Tibial artery (tissue), 4 donors: ENCODE data around the gene PRDM1.

ENCODE experiments used
- DNase-seq, 2 donors: peaks; one replicate each; pipeline ENCODE4 v3.0.0-alpha.2; 2019
- H3K27ac ChIP-seq, 2 donors: fragments of 200-600 bp; sonication (generic) in 1 of 2; 1 replicate in 1 of 2; 2 replicates in 1 of 2; pipeline ENCODE4 v1.5.1; 2018 to 2019; ENCODE audit warnings: mild to moderate bottlenecking in 1 of 2
- H3K27me3 ChIP-seq, 2 donors: fragments of 200-600 bp; sonication (generic) in 1 of 2; one replicate each; pipeline versions ENCODE4 v1.5.1 to v1.6.0; 2016 to 2019
- H3K36me3 ChIP-seq, 3 donors: fragments of 200-600 bp; sonication (generic) in 2 of 3; one replicate each; pipeline ENCODE4 v1.5.1; 2016 to 2019; ENCODE audit warnings: mild to moderate bottlenecking in 2 of 3
- H3K4me1 ChIP-seq, 4 donors: fragments of 200-600 bp; sonication (generic) in 2 of 4; 1 replicate in 3 of 4; 2 replicates in 1 of 4; pipeline ENCODE4 v1.5.1; 2016 to 2019
- H3K4me3 ChIP-seq, 2 donors: fragments of 200-600 bp; sonication (generic) in 1 of 2; 1 replicate in 1 of 2; 2 replicates in 1 of 2; pipeline ENCODE4 v1.5.1; 2018 to 2019; ENCODE audit warnings: mild to moderate bottlenecking in 2 of 2
- H3K9me3 ChIP-seq, 3 donors: fragments of 200-600 bp; sonication (generic) in 1 of 3; one replicate each; pipeline ENCODE4 v1.5.1; 2016 to 2019
- intact Hi-C: fragments of 100-400 bp; cut with DNase I; formaldehyde crosslinking; loops from one replicate; pipeline ENCODE4 v1.15.0; 2023; ENCODE audit warnings: low total_unique reads
- TF ChIP-seq, protein P1 (sequence below), 2 experiments: fragments of 200-600 bp in 1 of 2; fragments of 450-650 bp in 1 of 2; IDR thresholded peaks; one replicate each; pipeline ENCODE4 v1.5.1; 2017 to 2019; ENCODE audit warnings: antibody characterized with exemption in 2 of 2, mild to moderate bottlenecking in 1 of 2, moderate library complexity in 1 of 2

Gene PRDM1

DNA sequence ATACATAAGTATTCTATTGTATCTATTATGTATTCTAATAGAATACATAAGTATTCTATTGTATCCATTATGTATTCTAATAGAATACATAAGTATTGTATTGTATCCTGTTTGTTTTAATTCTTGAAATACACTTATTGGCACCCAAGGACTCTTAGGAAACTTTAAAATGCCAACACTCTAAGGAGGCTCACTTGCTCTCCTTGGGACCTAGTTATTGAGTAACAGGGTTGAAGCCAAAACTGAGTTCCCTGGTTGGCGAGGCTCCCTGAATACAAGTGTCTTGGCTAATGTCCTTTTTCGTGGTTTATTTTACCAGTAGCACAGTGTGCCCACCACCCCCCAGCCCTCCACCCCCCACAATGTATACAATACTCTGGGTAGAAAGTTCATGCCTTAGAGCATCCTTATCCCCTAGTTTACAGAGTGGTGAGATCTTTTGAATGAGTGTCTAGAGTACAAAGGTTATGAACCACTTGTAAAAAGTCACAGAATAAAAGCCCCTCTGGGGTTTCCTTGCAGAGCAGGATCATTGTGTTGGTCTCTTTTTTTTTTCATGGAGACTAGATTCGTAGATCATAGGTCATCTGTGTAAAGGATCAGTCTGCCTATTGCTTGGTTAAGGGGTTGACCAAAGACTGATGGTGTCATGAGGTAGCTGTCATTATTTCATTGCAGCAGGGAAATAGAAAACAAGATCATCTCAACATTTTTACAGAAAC is 32.5 kb upstream of the PRDM1 start:
- TF ChIP-seq, protein P1, sequence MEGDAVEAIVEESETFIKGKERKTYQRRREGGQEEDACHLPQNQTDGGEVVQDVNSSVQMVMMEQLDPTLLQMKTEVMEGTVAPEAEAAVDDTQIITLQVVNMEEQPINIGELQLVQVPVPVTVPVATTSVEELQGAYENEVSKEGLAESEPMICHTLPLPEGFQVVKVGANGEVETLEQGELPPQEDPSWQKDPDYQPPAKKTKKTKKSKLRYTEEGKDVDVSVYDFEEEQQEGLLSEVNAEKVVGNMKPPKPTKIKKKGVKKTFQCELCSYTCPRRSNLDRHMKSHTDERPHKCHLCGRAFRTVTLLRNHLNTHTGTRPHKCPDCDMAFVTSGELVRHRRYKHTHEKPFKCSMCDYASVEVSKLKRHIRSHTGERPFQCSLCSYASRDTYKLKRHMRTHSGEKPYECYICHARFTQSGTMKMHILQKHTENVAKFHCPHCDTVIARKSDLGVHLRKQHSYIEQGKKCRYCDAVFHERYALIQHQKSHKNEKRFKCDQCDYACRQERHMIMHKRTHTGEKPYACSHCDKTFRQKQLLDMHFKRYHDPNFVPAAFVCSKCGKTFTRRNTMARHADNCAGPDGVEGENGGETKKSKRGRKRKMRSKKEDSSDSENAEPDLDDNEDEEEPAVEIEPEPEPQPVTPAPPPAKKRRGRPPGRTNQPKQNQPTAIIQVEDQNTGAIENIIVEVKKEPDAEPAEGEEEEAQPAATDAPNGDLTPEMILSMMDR (IDR thresholded peaks at IDR 0.05), result no peak
- H3K36me3 ChIP-seq, result no peaks in the 10 kb centered on the region
- H3K4me1 ChIP-seq, result no peaks in the 10 kb centered on the region
- intact Hi-C loops, result no loop called here
- peaks cover 0 to 2% of the 10 kb centered on the region in 2 donors for H3K27me3 ChIP-seq
- H3K27ac ChIP-seq, result no peak overlapping the region
- H3K4me3 ChIP-seq, result no peak overlapping the region
- H3K9me3 ChIP-seq, result no peaks in the 10 kb centered on the region
- DNase-seq, result no peak

DNA sequence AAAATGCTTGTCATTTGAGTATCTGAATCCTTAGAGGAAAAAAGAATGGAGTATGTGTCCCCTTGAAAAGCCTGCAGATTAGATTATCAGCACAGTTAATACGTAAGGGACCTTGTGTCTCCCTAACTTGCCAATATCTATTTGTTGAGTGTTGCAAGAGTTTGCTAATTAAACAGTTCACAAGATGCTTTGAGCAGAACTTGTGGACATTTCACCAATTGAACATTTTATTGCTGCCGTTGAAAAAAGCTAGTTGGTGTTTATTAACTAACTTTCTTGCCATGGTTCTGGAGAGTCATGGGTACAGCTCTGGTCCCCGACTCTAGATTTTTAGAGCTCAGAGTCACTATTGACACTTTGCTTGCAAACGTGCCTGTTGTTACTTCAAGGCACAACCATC is 30.6 kb upstream of the PRDM1 start:
- Histone ChIP-seq H3K4me3 (no peak overlapping the region), H3K9me3 (no peaks in the 10 kb centered on the region), H3K27me3 (no peaks in the 10 kb centered on the region), H3K27ac (no peak overlapping the region), H3K36me3 (no peaks in the 10 kb centered on the region), H3K4me1 (no peaks in the 10 kb centered on the region)
- no peak for DNase-seq
- intact Hi-C loops, result no loop called here
- TF ChIP-seq, protein P1 (IDR thresholded peaks at IDR 0.05), result no peak

DNA sequence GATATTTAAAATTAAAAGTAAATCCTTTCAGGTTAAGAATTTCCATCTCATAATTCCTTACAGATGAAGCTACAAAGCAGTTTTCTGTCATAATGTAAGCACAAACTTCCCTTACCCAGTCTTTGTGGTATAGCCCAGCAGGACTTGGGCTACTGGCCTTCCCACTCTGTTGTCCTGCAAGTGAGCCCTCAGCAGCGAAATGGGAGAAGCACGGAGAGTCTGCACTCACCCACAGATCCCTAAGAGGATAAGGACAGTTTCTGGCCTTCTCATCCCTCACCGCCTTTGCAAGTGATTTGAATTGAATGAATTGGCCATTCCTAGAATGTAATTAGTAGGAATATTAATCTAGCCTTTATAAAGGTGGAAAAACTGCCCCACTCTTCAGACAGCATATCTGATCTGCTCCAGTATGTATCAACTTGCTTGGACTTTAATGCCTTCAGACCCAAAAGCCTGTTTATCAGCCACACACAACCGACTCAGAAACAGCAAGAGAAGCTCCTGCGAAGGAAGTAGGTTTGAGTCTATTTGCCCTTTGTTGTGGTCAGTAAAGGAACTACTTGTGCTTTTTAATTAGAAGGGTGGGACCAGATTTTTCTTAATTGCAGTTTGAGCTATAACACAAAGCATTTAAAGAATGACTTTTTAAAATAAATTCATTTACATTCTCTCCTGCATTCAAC is 29.9 kb upstream of the PRDM1 start:
- no peak for DNase-seq
- H3K4me1 ChIP-seq, result no peaks in the 10 kb centered on the region
- no peak overlapping the region for H3K4me3 ChIP-seq
- no peak overlapping the region for H3K27ac ChIP-seq
- no peaks in the 10 kb centered on the region for H3K36me3 ChIP-seq
- no peaks in the 10 kb centered on the region for H3K27me3 ChIP-seq
- TF ChIP-seq, protein P1 (IDR thresholded peaks at IDR 0.05), result no peak
- H3K9me3 ChIP-seq, result no peaks in the 10 kb centered on the region
- intact Hi-C loops, result no loop called here

DNA sequence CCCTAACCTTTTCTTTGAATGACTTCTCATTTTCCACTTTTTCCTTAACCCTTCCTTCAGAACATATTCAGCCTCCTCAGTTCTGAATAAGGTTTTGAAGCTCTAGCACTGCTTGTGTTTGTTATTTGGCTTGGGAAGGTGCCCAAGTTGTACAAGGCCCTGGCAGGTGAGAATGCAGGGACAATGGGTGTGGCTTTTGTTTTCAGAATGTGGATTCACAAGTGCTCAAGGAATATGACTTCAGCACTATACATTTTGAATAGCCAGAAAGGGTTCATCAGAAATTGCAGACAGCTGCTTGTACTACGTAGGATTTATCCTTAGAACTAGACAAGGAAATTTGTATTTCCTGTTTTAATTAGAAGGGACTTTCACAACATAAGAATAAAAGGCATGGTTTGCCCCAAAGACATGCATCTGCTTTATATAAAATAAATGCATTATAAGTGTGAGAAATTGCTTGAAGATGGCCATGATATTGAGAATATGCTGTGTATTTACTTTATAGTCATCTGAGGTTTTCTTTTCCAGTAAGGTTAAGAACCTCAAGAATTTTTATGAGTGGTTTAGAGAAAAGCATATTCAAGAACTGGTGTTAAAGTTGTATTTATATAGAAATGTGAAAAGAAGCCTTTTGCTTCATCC is 29.3 kb upstream of the PRDM1 start:
- Histone ChIP-seq H3K4me3 (no peak overlapping the region), H3K36me3 (no peaks in the 10 kb centered on the region), H3K27ac (no peak overlapping the region), H3K9me3 (no peaks in the 10 kb centered on the region), H3K27me3 (no peaks in the 10 kb centered on the region), H3K4me1 (no peaks in the 10 kb centered on the region)
- no peak for DNase-seq
- TF ChIP-seq, protein P1 (IDR thresholded peaks at IDR 0.05), result no peak
- intact Hi-C loops, result no loop called here

DNA sequence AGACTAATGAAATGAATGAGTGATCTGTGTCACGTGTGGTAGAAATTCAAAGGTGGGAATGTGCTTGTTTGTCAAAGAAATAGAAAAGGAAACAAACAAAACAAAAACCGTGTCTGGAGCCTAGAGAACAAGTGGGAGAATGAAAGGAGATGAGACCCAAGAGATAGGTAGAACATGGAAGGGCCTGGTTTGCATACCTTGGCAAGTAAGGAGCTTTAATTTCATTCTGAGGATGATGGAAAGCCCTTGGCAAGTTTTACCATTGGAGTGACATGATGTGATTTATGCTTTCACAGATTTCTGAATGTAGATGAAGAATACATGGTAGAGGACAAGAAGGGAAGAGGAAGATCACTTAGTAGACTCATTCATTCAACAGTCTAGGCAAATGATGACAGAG is 26.8 kb upstream of the PRDM1 start:
- no peak overlapping the region for H3K27ac ChIP-seq
- no peak for DNase-seq
- intact Hi-C loops, result no loop called here
- no peaks in the 10 kb centered on the region for H3K4me1 ChIP-seq
- H3K4me3 ChIP-seq, result no peak overlapping the region
- no peaks in the 10 kb centered on the region for H3K36me3 ChIP-seq
- TF ChIP-seq, protein P1 (IDR thresholded peaks at IDR 0.05), result no peak
- no peaks in the 10 kb centered on the region for H3K27me3 ChIP-seq
- no peaks in the 10 kb centered on the region for H3K9me3 ChIP-seq
